Measurements from ENCODE around the gene KCNMA1. TPM values are rescaled to one million over a fixed set of nuclear protein-coding genes. Genes with fewer than 3 reads are reported as not detected.

KCNMA1 gene
- total RNA-seq, 1 donor from 2014 or later, result not detected

DNA sequence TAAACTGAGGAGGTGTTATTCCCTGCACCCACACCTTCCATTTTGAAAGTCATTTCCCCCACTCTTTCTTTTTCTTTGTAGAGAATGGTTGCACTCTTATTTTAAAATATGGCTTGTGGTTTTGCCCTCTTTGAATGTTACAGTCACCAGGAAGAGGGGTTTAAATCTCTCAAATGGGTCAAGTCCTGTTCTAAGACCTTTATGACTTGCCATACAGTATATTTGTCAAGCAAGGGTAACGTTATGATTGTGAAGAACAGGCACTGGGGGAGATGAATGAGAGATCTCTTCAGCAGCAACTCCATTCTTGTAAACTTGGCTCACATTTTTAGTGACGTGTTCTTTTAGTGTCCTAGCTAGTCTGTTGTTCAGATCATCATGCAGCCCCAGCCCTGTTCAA, 634.7 kb downstream of the KCNMA1 start:
- DNase-seq (ENCODE audit: low read depth in 2 of 2), result no peak

DNA sequence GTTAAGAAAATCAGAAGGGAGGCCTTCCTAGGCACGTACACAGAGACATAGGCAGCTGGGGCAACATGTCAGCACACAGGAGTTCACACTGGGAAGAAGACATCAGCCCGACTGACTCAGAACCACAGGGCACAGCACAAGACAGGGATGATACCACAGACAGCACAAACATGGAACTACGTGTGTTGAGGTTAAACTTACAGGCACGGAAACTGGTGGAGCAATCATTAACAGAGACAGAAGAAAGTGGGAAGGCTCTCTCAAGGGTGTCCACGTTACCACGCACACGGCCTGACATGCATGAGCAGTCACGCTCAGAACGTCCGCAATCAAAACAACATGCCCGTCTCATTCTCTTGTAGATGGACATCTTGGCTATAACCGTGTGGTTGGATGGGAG, 636.4 kb downstream of the KCNMA1 start:
- no peak for DNase-seq (ENCODE audit: low read depth in 2 of 2)

DNA sequence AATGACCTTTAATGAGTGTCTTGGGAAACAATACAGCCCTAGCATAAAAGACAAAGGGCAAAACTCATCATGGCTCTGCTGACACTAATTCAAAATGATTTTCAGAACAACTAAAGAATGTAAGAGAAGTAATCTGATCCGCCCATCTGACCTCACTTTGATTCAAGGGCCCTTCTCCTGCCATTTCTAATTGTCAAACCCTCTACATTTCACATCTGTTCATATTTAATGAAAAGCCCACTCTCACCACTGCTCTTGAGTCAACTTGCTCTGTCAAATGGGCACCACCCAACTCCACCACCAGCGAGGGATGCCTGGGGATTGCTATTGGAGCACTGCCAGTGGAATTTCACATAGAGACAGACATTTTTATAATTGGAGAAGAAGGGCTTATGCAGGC, 639.2 kb downstream of the KCNMA1 start:
- DNase-seq (ENCODE audit: low read depth in 2 of 2), result no peak

GRCh38 chr10:76997631-76998030, 640.0 kb downstream of the KCNMA1 start:
- DNase-seq (ENCODE audit: low read depth in 2 of 2), result no peak

DNA sequence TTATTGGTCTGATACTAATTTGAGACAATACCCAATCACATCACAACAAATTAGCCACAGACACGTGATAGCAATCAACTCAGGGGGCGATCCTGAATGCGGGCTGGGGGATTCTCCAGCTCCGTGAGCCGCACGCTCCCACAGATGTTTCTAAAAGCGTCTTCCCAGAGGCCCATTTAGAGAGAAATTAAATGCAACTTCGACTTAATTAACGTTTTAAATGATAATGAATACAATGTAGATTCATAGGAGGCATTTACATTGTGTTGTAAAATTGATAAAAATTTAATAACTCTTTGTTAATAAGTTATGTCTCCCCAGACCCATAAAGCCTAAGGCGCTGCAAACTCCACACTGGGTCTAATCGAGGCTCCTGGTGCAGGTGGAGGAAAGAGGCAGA, 642.6 kb downstream of the KCNMA1 start:
- DNase-seq (ENCODE audit: low read depth in 2 of 2), result no peak

DNA sequence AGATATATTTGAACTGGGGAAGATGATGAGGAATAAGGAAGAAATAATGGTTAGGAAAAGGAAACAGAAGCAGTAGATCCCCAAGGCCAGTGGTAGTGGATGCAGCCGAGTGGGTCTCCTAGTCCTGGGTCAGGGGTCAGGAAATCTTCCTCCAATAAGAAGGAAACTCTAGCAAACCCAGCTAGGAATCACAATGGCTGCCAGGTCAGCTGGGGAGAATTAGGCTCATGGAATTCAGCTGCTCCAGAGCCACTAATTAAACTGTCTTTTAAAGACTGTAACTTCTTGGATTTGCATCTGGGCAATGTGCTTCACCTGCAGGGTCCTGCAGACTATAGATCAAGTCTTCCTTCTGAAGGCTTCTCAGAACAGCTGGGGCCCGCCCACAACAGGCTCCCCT, 644.4 kb downstream of the KCNMA1 start:
- no peak for DNase-seq (ENCODE audit: low read depth in 2 of 2)

GRCh38 chr10:76992467-76992866, 645.1 kb downstream of the KCNMA1 start:
- no peak for DNase-seq (ENCODE audit: low read depth in 2 of 2)

DNA sequence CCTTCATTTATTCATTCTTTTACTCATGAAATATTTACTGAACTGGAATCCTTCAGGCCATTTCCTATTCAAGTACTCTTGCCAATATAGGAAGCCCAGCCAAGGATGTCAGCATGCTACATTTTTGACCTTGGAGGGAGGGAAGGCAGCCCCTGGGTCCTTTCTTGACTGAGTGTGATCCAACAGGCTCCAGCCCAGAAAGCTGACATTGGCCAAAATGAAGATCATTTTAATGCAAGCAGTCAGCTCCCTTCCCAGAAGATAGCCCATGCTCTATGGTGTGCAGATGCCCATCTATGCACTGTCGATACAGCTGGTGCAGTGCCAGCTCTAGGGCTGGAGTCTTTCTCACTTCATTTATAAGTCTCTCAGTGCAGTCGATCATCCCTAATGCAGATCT, 646.0 kb downstream of the KCNMA1 start:
- DNase-seq (ENCODE audit: low read depth in 2 of 2), result no peak

DNA sequence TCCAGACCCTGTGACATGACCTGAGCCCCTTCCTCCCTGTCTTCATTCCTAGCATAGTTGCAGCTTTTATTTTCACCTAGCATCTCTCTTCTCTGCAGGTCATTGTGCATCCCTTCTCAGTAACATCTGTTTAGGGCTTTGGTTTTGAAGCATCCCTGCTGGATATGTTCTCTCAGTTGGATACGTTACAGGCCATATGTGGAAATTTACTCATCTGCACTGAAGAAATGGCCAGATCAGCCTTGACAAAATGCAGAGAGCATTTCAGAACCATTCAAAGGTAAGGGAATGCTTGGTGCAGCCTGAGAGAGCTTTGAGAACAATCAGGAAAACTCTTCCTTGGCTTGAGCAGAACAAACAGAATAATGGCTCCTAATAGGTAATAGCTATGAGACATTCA, 647.0 kb downstream of the KCNMA1 start:
- DNase-seq (ENCODE audit: low read depth in 2 of 2), result no peak

DNA sequence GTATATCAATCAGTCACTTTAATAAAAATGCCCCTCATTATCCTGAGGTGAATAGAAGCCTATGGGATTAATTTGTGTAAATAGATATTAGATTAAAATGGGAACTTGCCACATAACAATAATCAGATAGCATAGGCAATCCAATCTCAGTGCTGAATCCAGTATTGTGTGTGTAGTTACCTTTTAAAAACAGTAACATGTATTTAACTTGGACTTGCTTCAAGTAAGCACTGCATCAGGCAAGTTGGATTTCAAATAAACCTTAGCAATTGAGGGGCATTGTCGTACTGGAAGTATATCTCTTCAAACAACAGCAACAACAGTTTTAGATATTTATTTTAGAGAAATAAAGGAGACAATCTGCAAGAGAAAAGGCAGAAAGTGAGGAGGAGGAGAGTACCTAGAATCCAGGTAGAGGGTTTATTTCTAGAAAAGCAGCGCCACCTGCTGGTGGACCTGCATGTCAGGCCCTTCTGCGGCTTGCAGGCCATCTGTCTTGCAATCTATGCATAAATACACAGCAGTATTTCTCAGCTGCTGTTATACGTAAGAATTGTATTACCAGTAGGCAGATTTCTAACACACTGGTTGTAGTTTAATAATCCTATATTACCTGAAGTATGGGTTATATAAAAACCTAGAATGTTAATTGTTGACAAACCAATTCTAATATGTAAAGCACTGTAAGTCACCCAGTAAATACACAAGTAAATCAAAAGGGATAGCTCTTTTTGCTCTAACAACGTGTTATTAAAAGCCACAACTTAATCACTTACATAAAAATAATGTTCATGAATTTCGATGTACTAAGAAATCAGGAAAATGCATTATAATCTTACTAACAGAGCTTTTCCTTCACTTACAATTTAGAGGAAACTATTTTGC, 652.8 kb downstream of the KCNMA1 start:
- peak; percentile 76 to 78 for DNase-seq (ENCODE audit: low read depth in 2 of 2)

DNA sequence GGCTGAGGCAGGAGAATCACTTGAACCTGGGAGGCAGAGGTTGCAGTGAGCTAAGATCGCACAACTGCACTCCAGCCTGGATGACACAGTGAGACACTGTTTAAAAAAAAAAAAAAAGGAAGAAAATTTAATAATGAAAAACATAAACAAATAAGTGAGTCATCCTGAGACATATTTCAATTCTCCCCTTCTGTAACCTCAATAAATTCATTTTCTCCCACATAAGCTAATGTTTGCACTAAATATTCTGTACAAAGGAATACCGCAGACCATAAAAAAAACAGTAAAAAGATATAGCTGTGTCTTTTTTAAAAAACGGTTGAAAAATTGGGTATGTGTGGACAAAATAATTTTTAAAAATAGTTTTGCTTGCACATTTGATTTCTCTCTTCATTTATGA, 654.0 kb downstream of the KCNMA1 start:
- peak in 1 of 2 donors; percentile 20 for DNase-seq (ENCODE audit: low read depth in 2 of 2)

- peak in 1 of 2 donors; percentile 40 for DNase-seq (ENCODE audit: low read depth in 2 of 2)
Observed at GRCh38 chr10:76982671-76983070, 654.9 kb downstream of the KCNMA1 start.

DNA sequence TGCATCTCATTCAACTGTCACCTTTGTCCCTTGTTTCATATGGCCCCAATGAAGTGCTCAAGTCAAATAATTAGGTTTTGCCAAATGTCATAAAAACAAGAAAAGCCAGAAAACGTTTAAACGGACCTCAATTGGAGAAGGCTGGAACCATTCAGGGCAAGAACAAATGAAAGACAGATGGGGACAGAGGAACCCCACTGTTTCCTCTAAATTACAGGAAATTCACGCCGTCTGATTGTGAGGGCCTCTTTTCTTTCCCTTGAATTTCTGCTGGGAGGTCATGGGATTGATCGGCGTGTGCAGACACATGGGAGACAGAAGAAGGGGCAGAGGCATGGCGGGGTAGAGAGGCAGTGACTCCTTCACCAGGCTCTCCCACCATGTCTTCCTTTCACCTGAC, 656.4 kb downstream of the KCNMA1 start:
- DNase-seq (ENCODE audit: low read depth in 2 of 2), result no peak

GRCh38 chr10:76977901-76978300, 659.7 kb downstream of the KCNMA1 start:
- no peak for DNase-seq (ENCODE audit: low read depth in 2 of 2)

DNA sequence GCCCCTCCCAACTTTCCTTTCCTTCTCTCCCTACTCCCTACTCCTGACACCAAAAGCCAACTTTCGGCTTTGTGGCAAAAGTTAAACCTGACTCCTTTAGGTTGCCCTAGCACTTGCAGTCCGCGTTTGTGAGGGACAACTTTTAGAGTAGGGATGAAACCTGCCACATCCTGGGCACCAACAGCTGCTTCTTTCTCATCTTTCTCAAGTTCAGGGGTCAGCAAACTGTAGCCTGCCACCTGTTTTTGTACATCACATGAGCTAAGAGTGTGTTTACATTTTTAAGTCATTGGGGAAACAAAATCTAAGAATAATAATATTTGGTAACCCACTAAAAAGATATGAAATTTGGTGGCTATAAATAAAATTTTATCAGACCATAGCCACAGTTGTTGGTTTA, 660.6 kb downstream of the KCNMA1 start:
- DNase-seq (ENCODE audit: low read depth in 2 of 2), result no peak

DNA sequence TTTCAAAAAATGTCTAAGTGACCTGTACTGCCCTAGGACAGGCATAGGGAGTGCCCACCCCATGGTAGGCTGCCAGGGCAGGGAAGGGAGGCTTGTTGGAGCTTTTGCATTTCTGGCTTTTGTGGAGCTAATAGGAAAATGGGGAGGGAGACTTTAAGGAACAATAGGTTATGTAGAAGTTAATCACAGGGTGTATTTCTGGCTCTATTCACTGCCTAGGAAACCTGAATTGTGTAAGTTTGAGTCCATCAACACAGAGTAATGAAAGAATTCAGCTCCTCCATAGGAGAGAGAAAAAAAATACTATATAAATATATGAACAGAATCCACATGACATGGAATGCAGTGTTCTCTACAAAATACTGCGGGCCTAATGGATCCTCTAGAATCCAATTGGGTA, 661.5 kb downstream of the KCNMA1 start:
- DNase-seq (ENCODE audit: low read depth in 2 of 2), result no peak

DNA sequence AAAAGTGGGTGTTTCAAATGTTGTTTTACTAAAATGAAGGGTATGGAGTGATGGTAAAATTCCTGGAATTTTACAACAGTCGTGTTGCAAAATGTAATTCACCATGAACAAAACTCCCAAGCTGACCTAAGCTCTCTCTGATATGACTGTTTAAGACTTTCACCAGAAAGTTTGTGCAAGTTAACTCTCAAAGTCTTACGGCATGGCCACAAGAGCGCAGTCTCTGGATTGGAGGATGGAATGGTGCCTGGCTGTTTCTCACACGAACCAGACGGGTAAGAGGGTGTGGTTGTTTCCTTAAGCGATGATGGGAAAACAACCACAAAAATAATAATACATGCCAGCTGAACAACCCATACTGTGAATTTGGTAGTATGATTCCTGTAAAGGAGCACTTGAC, 662.5 kb downstream of the KCNMA1 start:
- DNase-seq (ENCODE audit: low read depth in 2 of 2), result no peak

- DNase-seq (ENCODE audit: low read depth in 2 of 2), result no peak
Observed at GRCh38 chr10:76974017-76974691, 663.5 kb downstream of the KCNMA1 start.

- DNase-seq (ENCODE audit: low read depth in 2 of 2), result no peak
Observed at GRCh38 chr10:76973091-76974016, 664.3 kb downstream of the KCNMA1 start.

DNA sequence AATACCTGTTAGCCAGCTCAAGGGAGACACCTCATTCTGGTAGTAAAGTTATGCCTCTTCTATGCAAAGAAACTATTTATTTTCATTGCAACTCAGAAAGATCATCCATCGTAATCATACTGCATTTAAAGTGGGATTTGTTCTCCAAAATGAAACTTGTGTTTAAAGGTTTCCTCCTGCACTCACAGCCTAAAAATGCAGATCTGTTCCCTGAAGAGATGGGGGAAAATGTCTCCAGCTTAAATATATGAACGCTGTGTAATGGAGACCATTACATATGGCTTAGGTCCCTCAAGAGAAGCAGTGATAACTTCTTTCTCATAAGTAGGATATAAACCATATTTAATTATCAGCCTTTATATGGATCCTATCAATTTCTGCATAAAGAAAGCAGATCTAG, 665.1 kb downstream of the KCNMA1 start:
- DNase-seq (ENCODE audit: low read depth in 2 of 2), result no peak

DNA sequence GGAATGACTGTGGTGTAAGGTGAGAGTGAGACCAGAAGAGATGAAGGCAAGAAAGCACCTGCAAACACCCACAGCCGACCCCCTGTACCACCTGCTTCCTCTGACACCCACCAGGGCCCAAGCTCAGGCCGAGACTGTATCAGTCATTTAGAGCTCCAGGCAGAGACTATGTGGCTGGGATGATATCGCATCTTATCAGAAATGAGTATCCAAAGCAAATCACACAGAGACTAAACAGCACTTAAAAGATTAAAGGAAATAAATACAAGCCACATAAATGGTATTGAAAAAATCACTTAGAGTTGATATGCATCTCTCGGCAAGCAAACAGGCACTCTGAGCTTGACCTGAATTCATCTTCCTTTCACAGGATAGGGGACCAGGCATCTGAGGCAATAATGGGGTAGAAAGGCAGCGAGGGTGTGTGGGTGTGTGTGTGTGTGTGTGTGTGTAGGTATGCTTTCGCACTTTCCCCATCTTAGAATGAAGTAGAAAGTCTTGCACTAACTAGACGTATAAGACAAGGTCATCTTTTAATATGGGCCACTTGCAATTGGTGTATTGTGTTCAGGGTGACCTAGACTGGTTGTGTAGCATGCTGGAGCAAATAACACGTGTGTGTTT, 665.9 kb downstream of the KCNMA1 start:
- DNase-seq (ENCODE audit: low read depth in 2 of 2), result no peak

Data from lung microvascular endothelial cell (primary cell).